Fibroblast of lung (primary cell): ENCODE data around the gene FREM1.

Source experiments
- EZH2 ChIP-seq: IDR thresholded peaks from 2 replicates; pipeline ENCODE4 v1.5.1; 2012; ENCODE audit warnings: low read length, control low read depth, mild to moderate bottlenecking; ENCODE audit errors: missing control alignments
- TF ChIP-seq, protein P1 (sequence below), 2 donors: IDR thresholded peaks in 1 of 2; conservative IDR thresholded peaks in 1 of 2; 1 replicate in 1 of 2; 2 replicates in 1 of 2; pipeline ENCODE4 v1.5.1; 2011 to 2012; ENCODE audit warnings: low read length in 2 of 2, control low read depth in 1 of 2, inconsistent platforms in 1 of 2, low read depth in 1 of 2, mild to moderate bottlenecking in 1 of 2

DNA sequence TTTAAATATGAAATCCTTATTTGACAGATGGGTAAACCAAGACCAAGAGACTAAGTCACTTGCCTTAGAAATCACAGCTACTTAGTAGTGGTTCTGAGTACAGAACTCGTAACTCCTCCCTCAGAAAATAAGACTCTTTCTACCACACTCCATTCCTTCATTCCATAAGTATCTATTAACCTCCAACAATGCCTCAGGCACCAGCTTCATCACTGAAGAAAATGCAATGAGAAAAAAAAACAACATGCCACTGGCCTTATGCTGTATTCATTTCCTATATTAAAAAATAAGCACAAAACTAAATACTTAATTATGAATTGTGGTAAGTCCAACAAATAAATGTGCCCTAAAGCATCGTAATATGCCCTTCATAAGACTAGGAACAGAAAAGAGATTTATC is 13.5 kb upstream of the FREM1 start:
- TF ChIP-seq, protein P1, sequence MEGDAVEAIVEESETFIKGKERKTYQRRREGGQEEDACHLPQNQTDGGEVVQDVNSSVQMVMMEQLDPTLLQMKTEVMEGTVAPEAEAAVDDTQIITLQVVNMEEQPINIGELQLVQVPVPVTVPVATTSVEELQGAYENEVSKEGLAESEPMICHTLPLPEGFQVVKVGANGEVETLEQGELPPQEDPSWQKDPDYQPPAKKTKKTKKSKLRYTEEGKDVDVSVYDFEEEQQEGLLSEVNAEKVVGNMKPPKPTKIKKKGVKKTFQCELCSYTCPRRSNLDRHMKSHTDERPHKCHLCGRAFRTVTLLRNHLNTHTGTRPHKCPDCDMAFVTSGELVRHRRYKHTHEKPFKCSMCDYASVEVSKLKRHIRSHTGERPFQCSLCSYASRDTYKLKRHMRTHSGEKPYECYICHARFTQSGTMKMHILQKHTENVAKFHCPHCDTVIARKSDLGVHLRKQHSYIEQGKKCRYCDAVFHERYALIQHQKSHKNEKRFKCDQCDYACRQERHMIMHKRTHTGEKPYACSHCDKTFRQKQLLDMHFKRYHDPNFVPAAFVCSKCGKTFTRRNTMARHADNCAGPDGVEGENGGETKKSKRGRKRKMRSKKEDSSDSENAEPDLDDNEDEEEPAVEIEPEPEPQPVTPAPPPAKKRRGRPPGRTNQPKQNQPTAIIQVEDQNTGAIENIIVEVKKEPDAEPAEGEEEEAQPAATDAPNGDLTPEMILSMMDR (conservative IDR thresholded peaks at IDR 0.05 in 1 of 2, IDR thresholded peaks at IDR 0.05 in 1 of 2; ENCODE audit: low read depth in 1 of 2, low read length in 2 of 2): no peak
- TF ChIP-seq EZH2: no peak
